Heart left ventricle (tissue), 16 donors: Measurements from ENCODE around the gene P2RY11. TPM values are rescaled to one million over a fixed set of nuclear protein-coding genes. Genes with fewer than 3 reads are reported as not detected.

Source experiments
- ATAC-seq, 4 donors: fragments of 200-7000 bp; cut with Tn5 transposase; one replicate each; pipeline ENCODE4 v1.9.1; 2020 to 2022; ENCODE audit warnings: moderate library complexity in 4 of 4, mild to moderate bottlenecking in 3 of 4, moderate number of reproducible peaks in 1 of 4
- DNase-seq, 5 donors: peaks; one replicate each; pipeline ENCODE4 v3.0.0-alpha.2; 2020
- H3K27ac ChIP-seq, 12 donors: fragments of 200-600 bp; sonication (generic) in 4 of 12; one replicate each; pipeline versions ENCODE4 v1.5.0 to v1.8.0; 2016 to 2022; ENCODE audit warnings: mild to moderate bottlenecking in 2 of 12
- H3K27me3 ChIP-seq, 9 donors: fragments of 200-600 bp; sonication (generic) in 2 of 9; one replicate each; pipeline versions ENCODE4 v1.5.1 to v1.8.0; 2016 to 2022; ENCODE audit warnings: mild to moderate bottlenecking in 3 of 9
- H3K36me3 ChIP-seq, 9 donors: fragments of 200-600 bp; sonication (generic) in 2 of 9; one replicate each; pipeline versions ENCODE4 v1.5.0 to v1.8.0; 2018 to 2022; ENCODE audit warnings: mild to moderate bottlenecking in 2 of 9
- H3K4me1 ChIP-seq, 12 donors: fragments of 200-600 bp; sonication (generic) in 4 of 12; one replicate each; pipeline versions ENCODE4 v1.5.0 to v1.8.0; 2016 to 2022; ENCODE audit warnings: mild to moderate bottlenecking in 3 of 12
- H3K4me3 ChIP-seq, 12 donors: fragments of 200-600 bp; sonication (generic) in 4 of 12; one replicate each; pipeline versions ENCODE4 v1.5.0 to v1.8.0; 2017 to 2022; ENCODE audit warnings: mild to moderate bottlenecking in 9 of 12, moderate library complexity in 4 of 12
- H3K9me3 ChIP-seq, 12 donors: fragments of 200-600 bp; sonication (generic) in 4 of 12; one replicate each; pipeline versions ENCODE4 v1.5.0 to v1.8.0; 2016 to 2022; ENCODE audit warnings: mild to moderate bottlenecking in 1 of 12
- POLR2A ChIP-seq, 2 donors: fragments of 450-650 bp; IDR thresholded peaks; one replicate each; pipeline ENCODE4 v1.6.1; 2017; ENCODE audit warnings: antibody characterized with exemption in 2 of 2, mild to moderate bottlenecking in 2 of 2, moderate library complexity in 2 of 2
- WGBS, 4 donors: extraction: QIAGEN DNeasy Blood & Tissue Kit in 2 of 4; methylation state at CpG; one replicate each; pipeline versions ENCODE4 v1.1.5 to v1.1.7; 2013 to 2018; 5-methylcytosine and 5-hydroxymethylcytosine counted together
- intact Hi-C, 10 donors: fragments of 100-400 bp; cut with DNase I; formaldehyde crosslinking; loops; one replicate each; pipeline versions ENCODE4 v1.11.1 to v1.14.2; 2022
- polyA plus RNA-seq, 2 donors: library from polyadenylated mRNA; stranded (reverse); fragments of 200-250 nt; gene quantifications; one replicate each; pipeline ENCODE4 v1.2.3, GENCODE V29; 2013
- total RNA-seq, 9 donors: library from RNA; depleted of rRNA in 2 of 9; stranded (reverse); fragments of >200 nt in 2 of 9; fragmentation: NEBNext Ultra II Directional in 3 of 9; extraction: Animal tissue kit (Norgen Biotek cat#: 25700) in 3 of 9; gene quantifications; one replicate each; pipeline versions ENCODE4 v1.1.0 to v1.2.4, GENCODE V29; 2016 to 2023
- TF ChIP-seq, protein P1 (sequence below), 12 donors: fragments of 200-600 bp; sonication (generic) in 4 of 12; IDR thresholded peaks; one replicate each; pipeline versions ENCODE4 v1.5.0 to v1.8.0; 2018 to 2022; ENCODE audit warnings: antibody characterized with exemption in 12 of 12, mild to moderate bottlenecking in 5 of 12
- donor health status: ischemic (EF 13 %, LVEDD 7.1; RV severe dilation, severe dysfunction).
- donor health status: healthy with polysubstance abuse.
- donor health status: DM: no; HTN: yes; CAD: no.
- donor health status: DM: no; HTN: no; CAD: no.
- donor health status: ischemic (EF 25% LVEDD 6.9; RV normal size, moderate dysfunction).
- donor health status: ischemic (EF 25% LVEDD 5.7; RV mildly dilated, moderate dysfunction).
- donor health status: healthy.
- donor health status: DM: yes; HTN: yes; CAD: no.
- donor health status: ischemic (EF 35%, LVEDD 5.7; RV mildly dilated, moderate dysfunction).
- donor health status: nonischemic (EF 11% LVEDD 7.7; RV severe dilation, severe dysfunction).
- donor health status: DM: yes; HTN: yes; CAD: no.
- donor health status: PGD.
- donor health status: ischemic (EF 29% LVEDD 5.4; RV normal size, mild dysfunction).
- donor health status: nonischemic (EF 23%, LVEDD 6.1; RV moderate dilation, normal function).

P2RY11 gene
- total and polyA plus RNA-seq, 11 donors, result 3.1 to 11.7 (median 5.2) TPM

DNA sequence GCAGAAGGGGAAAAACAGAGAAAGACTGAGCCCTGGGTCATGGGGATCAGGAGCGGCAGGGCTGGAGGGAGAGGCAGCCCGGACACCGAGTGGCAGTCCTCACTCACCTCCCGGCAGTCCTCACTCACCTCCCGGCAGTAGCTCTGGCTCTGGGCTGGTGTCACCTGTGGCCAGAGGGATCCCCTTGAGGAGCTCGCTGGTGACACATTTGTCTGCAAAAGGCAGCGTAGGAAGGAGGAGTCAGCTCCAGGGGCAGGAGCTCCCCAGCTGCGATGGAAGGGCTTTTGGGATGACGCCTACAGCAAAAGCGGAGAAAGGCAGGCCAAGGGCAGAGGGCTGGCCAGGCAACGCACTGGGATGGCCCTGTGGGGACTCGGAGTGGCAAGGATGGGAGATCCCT, 7.5 kb downstream of the P2RY11 start:
- no peak for DNase-seq
- Histone ChIP-seq H3K27me3 (no peaks in the 10 kb centered on the region), H3K4me1 (peaks cover 0 to 25% (median 11%) of the 10 kb centered on the region in 12 donors), H3K36me3 (peaks cover 0 to 52% (median 39%) of the 10 kb centered on the region in 9 donors), H3K9me3 (no peaks in the 10 kb centered on the region), H3K27ac (peak overlapping the region in 8 of 12 donors; percentile 64 to 91 (median 82)), H3K4me3 (peak overlapping the region; percentile 64 to 98 (median 90))
- intact Hi-C loops, result loop anchor here in 6 of 10 donors (1.0 to 10.0 kb wide), 5 partner anchors 13 to 266 kb away; partner anchors contain the start of genes MRPL4 (in 2 of the 6), OLFM2 (in 2 of the 6), PPAN (in 1 of the 6) and TYK2 (in 1 of the 6)
- ATAC-seq, result no peak
- no peak for TF ChIP-seq POLR2A (IDR thresholded peaks at IDR 0.05)
- TF ChIP-seq, protein P1, sequence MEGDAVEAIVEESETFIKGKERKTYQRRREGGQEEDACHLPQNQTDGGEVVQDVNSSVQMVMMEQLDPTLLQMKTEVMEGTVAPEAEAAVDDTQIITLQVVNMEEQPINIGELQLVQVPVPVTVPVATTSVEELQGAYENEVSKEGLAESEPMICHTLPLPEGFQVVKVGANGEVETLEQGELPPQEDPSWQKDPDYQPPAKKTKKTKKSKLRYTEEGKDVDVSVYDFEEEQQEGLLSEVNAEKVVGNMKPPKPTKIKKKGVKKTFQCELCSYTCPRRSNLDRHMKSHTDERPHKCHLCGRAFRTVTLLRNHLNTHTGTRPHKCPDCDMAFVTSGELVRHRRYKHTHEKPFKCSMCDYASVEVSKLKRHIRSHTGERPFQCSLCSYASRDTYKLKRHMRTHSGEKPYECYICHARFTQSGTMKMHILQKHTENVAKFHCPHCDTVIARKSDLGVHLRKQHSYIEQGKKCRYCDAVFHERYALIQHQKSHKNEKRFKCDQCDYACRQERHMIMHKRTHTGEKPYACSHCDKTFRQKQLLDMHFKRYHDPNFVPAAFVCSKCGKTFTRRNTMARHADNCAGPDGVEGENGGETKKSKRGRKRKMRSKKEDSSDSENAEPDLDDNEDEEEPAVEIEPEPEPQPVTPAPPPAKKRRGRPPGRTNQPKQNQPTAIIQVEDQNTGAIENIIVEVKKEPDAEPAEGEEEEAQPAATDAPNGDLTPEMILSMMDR (IDR thresholded peaks at IDR 0.05), result no peak
- 33 to 50% (median 45%) methylated on average over 12 of the region's 12 CpGs for WGBS, 4 donors

DNA sequence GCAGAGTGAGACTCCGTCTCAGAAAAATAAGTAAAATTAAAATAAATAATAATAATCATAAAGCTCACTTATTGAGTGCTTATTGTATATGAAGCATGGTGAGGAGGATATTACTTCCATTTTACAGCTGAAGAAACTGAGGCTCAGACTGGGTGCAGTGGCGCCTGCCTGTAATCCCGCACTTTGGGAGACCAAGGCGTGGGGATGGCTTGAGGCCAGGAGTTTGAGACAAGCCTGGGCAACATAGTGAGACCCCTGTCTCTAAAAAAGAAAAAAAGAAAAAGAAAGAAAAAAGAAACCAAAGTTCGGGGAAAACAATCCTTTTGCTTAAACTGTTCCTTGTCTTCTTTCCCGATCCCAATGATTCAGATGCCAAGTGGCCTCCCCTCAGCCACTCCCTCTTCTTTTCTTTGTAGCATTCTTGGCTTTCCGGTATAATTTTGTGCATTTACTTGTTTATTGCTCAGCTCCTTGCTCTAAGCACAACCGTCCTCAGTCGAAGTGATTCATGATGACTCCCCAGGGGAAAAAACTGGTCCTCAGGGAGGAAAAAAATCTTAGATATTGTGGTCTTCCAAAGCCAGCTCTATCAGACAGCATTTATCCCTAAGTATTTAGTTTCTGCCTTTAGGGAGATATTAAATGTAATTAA, 9.2 kb downstream of the P2RY11 start:
- no peak for ATAC-seq
- peaks cover 0 to 35% (median 28%) of the 10 kb centered on the region in 9 donors for H3K36me3 ChIP-seq
- H3K27ac ChIP-seq, result peak overlapping the region in 3 of 12 donors; percentile 62 to 91 (median 79)
- H3K4me3 ChIP-seq, result peak overlapping the region in 4 of 12 donors; percentile 7 to 98 (median 8)
- no peaks in the 10 kb centered on the region for H3K9me3 ChIP-seq
- 67 to 75% (median 71%) methylated on average over 9 of the region's 9 CpGs for WGBS, 4 donors
- intact Hi-C loops, result no loop called here
- H3K27me3 ChIP-seq, result no peaks in the 10 kb centered on the region
- TF ChIP-seq, protein P1 (IDR thresholded peaks at IDR 0.05), result no peak
- TF ChIP-seq POLR2A (IDR thresholded peaks at IDR 0.05), result no peak
- peaks cover 0 to 24% (median 11%) of the 10 kb centered on the region in 12 donors for H3K4me1 ChIP-seq
- DNase-seq, result no peak

- WGBS, 4 donors, result 70 to 82% (median 76%) methylated on average over 6 of the region's 6 CpGs
- Histone ChIP-seq H3K4me1 (peaks cover 0 to 30% (median 11%) of the 10 kb centered on the region in 12 donors), H3K9me3 (no peaks in the 10 kb centered on the region), H3K4me3 (no peak overlapping the region), H3K27me3 (no peaks in the 10 kb centered on the region), H3K36me3 (peaks cover 0 to 21% (median 14%) of the 10 kb centered on the region in 9 donors), H3K27ac (peak overlapping the region in 2 of 12 donors; percentile 27 to 62)
- intact Hi-C loops, result no loop called here
- DNase-seq (no peak), ATAC-seq (no peak)
- TF ChIP-seq POLR2A (IDR thresholded peaks at IDR 0.05), result no peak
- TF ChIP-seq, protein P1 (IDR thresholded peaks at IDR 0.05), result no peak
Observed at GRCh38 chr19:10122045-10122444, 10.6 kb downstream of the P2RY11 start.

DNA sequence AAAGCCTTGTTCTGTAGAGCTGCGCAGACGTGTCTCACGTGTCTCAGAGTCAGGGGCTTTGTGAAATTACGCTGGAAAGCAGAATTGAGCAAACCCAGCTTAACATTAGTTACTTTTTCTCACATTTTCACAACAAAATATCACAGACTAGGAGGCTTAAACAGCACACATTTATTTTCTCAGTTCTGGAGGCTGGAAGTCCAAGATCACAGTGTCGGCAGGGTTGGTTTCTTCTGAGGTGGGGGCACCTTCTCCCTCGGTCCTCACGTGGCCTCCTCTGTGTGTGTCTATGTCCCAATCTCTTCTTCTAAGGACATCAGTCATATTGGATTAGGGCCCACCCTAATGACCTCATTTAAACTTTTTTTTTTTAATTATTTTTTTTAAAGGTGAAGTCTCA, 12.9 kb downstream of the P2RY11 start:
- ATAC-seq (no peak), DNase-seq (no peak)
- TF ChIP-seq, protein P1 (IDR thresholded peaks at IDR 0.05), result no peak
- TF ChIP-seq POLR2A (IDR thresholded peaks at IDR 0.05), result no peak
- H3K36me3 ChIP-seq, result peaks cover 0 to 22% (median 4%) of the 10 kb centered on the region in 9 donors
- H3K27ac ChIP-seq, result no peak overlapping the region
- H3K27me3 ChIP-seq, result no peaks in the 10 kb centered on the region
- no peak overlapping the region for H3K4me3 ChIP-seq
- intact Hi-C loops, result no loop called here
- H3K9me3 ChIP-seq, result no peaks in the 10 kb centered on the region
- 97 to 99% (median 98%) methylated on average over 7 of the region's 7 CpGs for WGBS, 4 donors
- peaks cover 0 to 25% (median 0%) of the 10 kb centered on the region in 12 donors for H3K4me1 ChIP-seq
